SK-N-SH (cell line): ENCODE data around the gene DNMT3A.

Source experiments
- CTCF ChIP-seq: fragments of 200-600 bp; sonication (generic); IDR thresholded peaks from 2 replicates; pipeline ENCODE4 v1.6.1; 2017; ENCODE audit warnings: antibody characterized with exemption, mild to moderate bottlenecking, moderate library complexity
- EZH2phosphoT487 ChIP-seq: fragments of 200-600 bp; sonication (generic); IDR thresholded peaks from 2 replicates; pipeline ENCODE4 v1.6.1; 2017; ENCODE audit warnings: low read depth, mixed run types, mild to moderate bottlenecking, antibody characterized with exemption, moderate library complexity, borderline replicate concordance
- FOXJ3 ChIP-seq: sonication (generic); formaldehyde crosslinking; IDR thresholded peaks from 2 replicates; pipeline ENCODE4 v1.5.1; 2020; ENCODE audit warnings: mild to moderate bottlenecking, missing genetic modification reagents
- FOXM1 ChIP-seq: IDR thresholded peaks from 2 replicates; pipeline ENCODE4 v1.4.0; 2012; ENCODE audit warnings: low read depth, mild to moderate bottlenecking
- GABPA ChIP-seq: IDR thresholded peaks from 2 replicates; pipeline ENCODE4 v1.4.0; 2012; ENCODE audit warnings: low read depth, mild to moderate bottlenecking
- GATA2 ChIP-seq: sonication (generic); formaldehyde crosslinking; IDR thresholded peaks from 2 replicates; pipeline ENCODE4 v1.5.0; 2020; ENCODE audit warnings: mild to moderate bottlenecking, missing genetic modification reagents
- IRF3 ChIP-seq: fragments of 150-350 bp; IDR thresholded peaks from 2 replicates; pipeline ENCODE4 v1.6.1; 2016; ENCODE audit warnings: mild to moderate bottlenecking, low read depth, low read length
- MAX ChIP-seq: IDR thresholded peaks from 2 replicates; pipeline ENCODE4 v1.4.0; 2012; ENCODE audit warnings: low read depth
- NRF1 ChIP-seq: IDR thresholded peaks from 2 replicates; pipeline ENCODE4 v1.6.1; 2012; ENCODE audit warnings: low read depth, mild to moderate bottlenecking, low read length
- POLR2AphosphoS5 ChIP-seq: IDR thresholded peaks from 2 replicates; pipeline ENCODE4 v1.6.1; 2012; ENCODE audit warnings: low read depth, low read length
- YY1 ChIP-seq: IDR thresholded peaks from 2 replicates; pipeline ENCODE4 v1.4.0; 2012; ENCODE audit warnings: low read depth, mild to moderate bottlenecking
- TF ChIP-seq, protein P1 (sequence below): fragments of 150-350 bp; IDR thresholded peaks from 2 replicates; pipeline ENCODE4 v1.6.1; 2017; ENCODE audit warnings: antibody characterized with exemption, low read length, low read depth, borderline replicate concordance

- TF ChIP-seq FOXM1 (no peak), IRF3 (no peak), YY1 (no peak), CTCF (no peak), NRF1 (no peak), GATA2 (CRISPR knock-in tag) (no peak), MAX (no peak), POLR2AphosphoS5 (no peak), EZH2phosphoT487 (no peak), FOXJ3 (CRISPR knock-in tag) (no peak), GABPA (no peak)
- TF ChIP-seq, protein P1, sequence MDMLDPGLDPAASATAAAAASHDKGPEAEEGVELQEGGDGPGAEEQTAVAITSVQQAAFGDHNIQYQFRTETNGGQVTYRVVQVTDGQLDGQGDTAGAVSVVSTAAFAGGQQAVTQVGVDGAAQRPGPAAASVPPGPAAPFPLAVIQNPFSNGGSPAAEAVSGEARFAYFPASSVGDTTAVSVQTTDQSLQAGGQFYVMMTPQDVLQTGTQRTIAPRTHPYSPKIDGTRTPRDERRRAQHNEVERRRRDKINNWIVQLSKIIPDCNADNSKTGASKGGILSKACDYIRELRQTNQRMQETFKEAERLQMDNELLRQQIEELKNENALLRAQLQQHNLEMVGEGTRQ: no peak
Observed at GRCh38 chr2:25293958-25294562, 47.7 kb downstream of the DNMT3A start.
